ENCODE results near the gene IFNA10.
A peak's percentile ranks its signal among the peaks of the same experiment; 100 is the strongest.
"Not testable (repeated sequence)": the region's sequence is repeated elsewhere in the genome, so short reads cannot be mapped to it uniquely, and the experiment has no call there.

IFNA10 gene

GRCh38 chr9:21194867-21195776, 11.8 kb downstream of the IFNA10 start:
- peak; percentile 15 for DNase-seq (ENCODE audit: low read depth)

- not testable (repeated sequence) for DNase-seq (ENCODE audit: low read depth)
These were observed 19.5 kb downstream of the IFNA10 start, which contains the start of gene IFNA4 for GRCh38 chr9:21187487-21187886. Gene IFNA4, minus strand, starts transcription at chr9:21187587. Its CDS starts 56 bp downstream, at chr9:21187531.

GRCh38 chr9:21182810-21183736, 23.9 kb downstream of the IFNA10 start:
- not testable (repeated sequence) for DNase-seq (ENCODE audit: low read depth)

GRCh38 chr9:21174671-21175070, 32.3 kb downstream of the IFNA10 start:
- no peak for DNase-seq (ENCODE audit: low read depth)

- DNase-seq (ENCODE audit: low read depth): no peak
These were observed 34.8 kb downstream of the IFNA10 start for GRCh38 chr9:21172156-21172555.

- no peak for DNase-seq (ENCODE audit: low read depth)
These were observed 35.6 kb downstream of the IFNA10 start for GRCh38 chr9:21171351-21171750.

- not testable (repeated sequence) for DNase-seq (ENCODE audit: low read depth)
These were observed 40.4 kb downstream of the IFNA10 start, which contains the start of gene IFNA21 for GRCh38 chr9:21166560-21166959. Gene IFNA21, minus strand, starts transcription at chr9:21166660. Its CDS starts 48 bp downstream, at chr9:21166612.

- no peak for DNase-seq (ENCODE audit: low read depth)
These were observed 41.4 kb downstream of the IFNA10 start for GRCh38 chr9:21165516-21165915.

GRCh38 chr9:21160178-21160577, 46.8 kb downstream of the IFNA10 start:
- no peak for DNase-seq (ENCODE audit: low read depth)
